Measurements from ENCODE around the gene CCL3. TPM values are rescaled to one million over a fixed set of nuclear protein-coding genes. Genes with fewer than 3 reads are reported as not detected.
"Not testable (repeated sequence)": the region's sequence is repeated elsewhere in the genome, so short reads cannot be mapped to it uniquely, and the experiment has no call there.

CCL3 gene
- total RNA-seq, 1 experiment from 2014 or later, result not detected

GRCh38 chr17:36127911-36128310, 38.0 kb upstream of the CCL3 start:
- peaks cover 60% of the 10 kb centered on the region for H3K27me3 Mint-ChIP-seq (ENCODE audit: insufficient read depth, unreplicated experiment)
- peaks cover 18% of the 10 kb centered on the region for H3K9me3 Mint-ChIP-seq (ENCODE audit: unreplicated experiment)
- H3K4me3 Mint-ChIP-seq (ENCODE audit: unreplicated experiment), result no peak overlapping the region
- no peaks in the 10 kb centered on the region for H3K4me1 Mint-ChIP-seq (ENCODE audit: insufficient read depth, unreplicated experiment)
- ChIA-PET CTCF (interaction anchor here (1.0 to 12.3 kb wide), 3 partner anchors 9 to 55 kb away, joined by 3 to 109 read pairs (median 4); no protein-coding TSS in a partner anchor), POLR2A (no interaction called here)
- DNase-seq (ENCODE audit: unreplicated experiment), result no peak
- intact Hi-C loops (cut with micrococcal nuclease), result no loop called here
- no peak for TF ChIP-seq CTCF (IDR thresholded peaks at IDR 0.05; ENCODE audit: unreplicated experiment)
- no TSS peak for BruUV-seq (replicated peaks)
- H3K36me3 Mint-ChIP-seq (ENCODE audit: insufficient read depth, unreplicated experiment), result no peaks in the 10 kb centered on the region
- no peak overlapping the region for H3K27ac Mint-ChIP-seq (ENCODE audit: low read depth, unreplicated experiment)

- TF ChIP-seq CTCF (IDR thresholded peaks at IDR 0.05; ENCODE audit: unreplicated experiment), result no peak
- intact Hi-C loops (cut with micrococcal nuclease), result no loop called here
- Mint-ChIP-seq H3K4me3 (ENCODE audit: unreplicated experiment) (no peak overlapping the region), H3K4me1 (ENCODE audit: insufficient read depth, unreplicated experiment) (no peaks in the 10 kb centered on the region), H3K27me3 (ENCODE audit: insufficient read depth, unreplicated experiment) (peaks cover 54% of the 10 kb centered on the region), H3K9me3 (ENCODE audit: unreplicated experiment) (peaks cover 18% of the 10 kb centered on the region), H3K27ac (ENCODE audit: low read depth, unreplicated experiment) (no peak overlapping the region), H3K36me3 (ENCODE audit: insufficient read depth, unreplicated experiment) (no peaks in the 10 kb centered on the region)
- POLR2A ChIA-PET, result no interaction called here
- BruUV-seq (replicated peaks), result no TSS peak
- DNase-seq (ENCODE audit: unreplicated experiment), result no peak
- CTCF ChIA-PET, result interaction anchor here (12.3 kb wide), 1 partner anchor 21 kb away, joined by 109 read pairs; no protein-coding TSS in a partner anchor
Observed at GRCh38 chr17:36127199-36127893, 37.4 kb upstream of the CCL3 start.

DNA sequence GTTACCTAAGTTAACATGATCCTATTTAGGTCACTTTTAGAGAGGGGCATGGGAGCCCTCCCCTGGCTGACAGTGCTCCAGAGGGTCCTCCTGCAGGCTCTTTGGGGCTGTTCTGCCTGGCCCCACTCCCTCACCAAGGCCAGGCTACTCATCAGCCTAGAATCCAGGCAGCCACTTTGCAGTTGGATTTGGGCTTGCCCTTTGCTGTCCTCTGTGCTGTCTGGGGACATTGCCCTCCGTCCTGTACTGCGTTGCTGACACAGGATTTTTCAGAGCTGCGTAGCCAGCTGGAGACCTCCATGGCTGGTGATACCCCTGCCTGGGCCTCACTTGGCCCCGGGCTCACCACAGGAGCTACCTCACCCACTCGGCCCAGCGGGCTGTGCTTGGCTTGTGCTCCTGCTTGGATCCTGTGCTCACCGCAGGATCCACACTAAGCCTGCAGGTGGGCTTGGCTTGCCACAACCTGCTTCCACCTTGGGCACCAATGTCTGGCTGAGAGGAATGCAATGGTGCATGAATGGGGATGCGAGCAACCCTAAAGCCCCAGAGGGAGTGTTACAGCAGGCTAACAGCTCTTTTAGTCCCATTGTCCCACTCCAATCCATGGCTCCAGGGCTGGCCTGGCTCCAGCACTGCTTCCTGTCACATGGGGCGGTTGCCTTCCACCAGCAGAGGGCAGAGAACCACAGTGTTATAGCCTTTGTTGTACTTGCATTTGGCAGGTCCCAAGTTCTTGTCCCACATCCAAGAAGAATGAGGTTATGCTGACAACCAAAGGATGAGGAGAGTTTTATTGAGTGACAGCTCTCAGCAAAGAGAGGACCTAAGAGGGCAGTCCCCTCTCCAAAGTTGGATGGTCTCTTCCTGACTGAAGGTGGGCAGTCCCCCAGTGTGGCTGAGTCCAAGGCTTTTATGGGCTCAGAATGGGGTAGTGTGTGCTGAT, 35.2 kb upstream of the CCL3 start:
- Mint-ChIP-seq H3K9me3 (ENCODE audit: unreplicated experiment) (peaks cover 18% of the 10 kb centered on the region), H3K27me3 (ENCODE audit: insufficient read depth, unreplicated experiment) (peaks cover 45% of the 10 kb centered on the region), H3K36me3 (ENCODE audit: insufficient read depth, unreplicated experiment) (no peaks in the 10 kb centered on the region), H3K4me3 (ENCODE audit: unreplicated experiment) (no peak overlapping the region), H3K4me1 (ENCODE audit: insufficient read depth, unreplicated experiment) (no peaks in the 10 kb centered on the region), H3K27ac (ENCODE audit: low read depth, unreplicated experiment) (no peak overlapping the region)
- POLR2A ChIA-PET, result no interaction called here
- CTCF ChIA-PET, result interaction anchor here (1.2 to 12.3 kb wide), 2 partner anchors 18 to 23 kb away, joined by 3 to 109 read pairs; no protein-coding TSS in a partner anchor
- intact Hi-C loops (cut with micrococcal nuclease), result no loop called here
- no peak for TF ChIP-seq CTCF (IDR thresholded peaks at IDR 0.05; ENCODE audit: unreplicated experiment)
- no TSS peak for BruUV-seq (replicated peaks)
- DNase-seq (ENCODE audit: unreplicated experiment), result no peak

DNA sequence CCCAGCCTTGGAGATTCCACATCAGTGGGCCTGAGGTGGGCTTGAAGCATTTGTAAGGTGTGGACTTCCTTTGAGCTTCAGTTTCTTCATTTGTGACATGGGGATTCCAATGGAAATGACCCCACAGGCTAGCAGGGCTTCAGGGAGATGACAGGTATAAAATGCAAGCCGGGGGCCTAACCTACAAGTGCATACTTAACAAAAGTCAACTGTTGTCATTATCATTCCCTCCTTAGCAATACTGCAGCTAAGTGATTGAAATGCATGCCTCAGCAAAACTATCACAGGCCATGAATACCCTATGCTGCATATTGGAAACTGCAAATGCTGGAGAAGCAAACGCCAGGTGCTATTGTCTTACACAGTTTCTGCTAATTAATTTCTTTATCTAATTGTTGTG, 33.5 kb upstream of the CCL3 start:
- H3K27ac Mint-ChIP-seq (ENCODE audit: low read depth, unreplicated experiment), result no peak overlapping the region
- ChIA-PET CTCF (interaction anchor here (1.3 to 12.3 kb wide), 2 partner anchors 9 to 25 kb away, joined by 4 to 109 read pairs; no protein-coding TSS in a partner anchor), POLR2A (interaction anchor here (1.6 kb wide), 1 partner anchor 11 kb away, joined by 5 read pairs; no protein-coding TSS in a partner anchor)
- TF ChIP-seq CTCF (IDR thresholded peaks at IDR 0.05; ENCODE audit: unreplicated experiment), result no peak
- intact Hi-C loops (cut with micrococcal nuclease), result no loop called here
- no TSS peak for BruUV-seq (replicated peaks)
- H3K9me3 Mint-ChIP-seq (ENCODE audit: unreplicated experiment), result peaks cover 18% of the 10 kb centered on the region
- no peaks in the 10 kb centered on the region for H3K36me3 Mint-ChIP-seq (ENCODE audit: insufficient read depth, unreplicated experiment)
- no peak overlapping the region for H3K4me3 Mint-ChIP-seq (ENCODE audit: unreplicated experiment)
- H3K27me3 Mint-ChIP-seq (ENCODE audit: insufficient read depth, unreplicated experiment), result peaks cover 45% of the 10 kb centered on the region
- DNase-seq (ENCODE audit: unreplicated experiment), result no peak
- no peaks in the 10 kb centered on the region for H3K4me1 Mint-ChIP-seq (ENCODE audit: insufficient read depth, unreplicated experiment)

- intact Hi-C loops (cut with micrococcal nuclease); BruUV-seq (replicated peaks): not testable (repeated sequence)
Observed at GRCh38 chr17:36121099-36121498, 31.2 kb upstream of the CCL3 start.

More at GRCh38 chr17:36121099-36121498, 31.2 kb upstream of the CCL3 start:
- H3K27ac Mint-ChIP-seq (ENCODE audit: low read depth, unreplicated experiment); DNase-seq (ENCODE audit: unreplicated experiment); H3K4me1 Mint-ChIP-seq (ENCODE audit: insufficient read depth, unreplicated experiment); H3K36me3 Mint-ChIP-seq (ENCODE audit: insufficient read depth, unreplicated experiment); H3K4me3 Mint-ChIP-seq (ENCODE audit: unreplicated experiment); POLR2A ChIA-PET; H3K9me3 Mint-ChIP-seq (ENCODE audit: unreplicated experiment): not testable (repeated sequence)
- CTCF ChIA-PET, result interaction anchor here (4.7 kb wide), 1 partner anchor 28 kb away, joined by 29 read pairs; no protein-coding TSS in a partner anchor
- H3K27me3 Mint-ChIP-seq (ENCODE audit: insufficient read depth, unreplicated experiment), result peaks cover 44% of the 10 kb centered on the region
